SK-N-MC (cell line): Measurements from ENCODE around the gene SEZ6.

Experiments used
- DNase-seq: peaks from one replicate; pipeline ENCODE4 v3.0.0-alpha.2; 2011; ENCODE audit warnings: low read depth, low spot score
- H3K27ac ChIP-seq: fragments of 200-600 bp; sonication (generic); 2 replicates; pipeline ENCODE4 v1.5.1; 2016; ENCODE audit warnings: mixed run types
- H3K36me3 ChIP-seq: fragments of 200-600 bp; sonication (generic); 2 replicates; pipeline ENCODE4 v1.6.1; 2017; ENCODE audit warnings: antibody characterized with exemption, low read length, mixed read lengths; ENCODE audit not compliant: insufficient read depth
- H3K4me3 ChIP-seq: fragments of 200-600 bp; sonication (generic); 2 replicates; pipeline ENCODE4 v1.5.1; 2016
- H3K9ac ChIP-seq: fragments of 200-600 bp; sonication (generic); 2 replicates; pipeline ENCODE4 v1.8.0; 2017; ENCODE audit warnings: mixed run types, mixed read lengths; ENCODE audit not compliant: insufficient read length
- H3K9me3 ChIP-seq: fragments of 200-600 bp; sonication (generic); 2 replicates; pipeline ENCODE4 v1.6.1; 2017; ENCODE audit warnings: low read depth, mild to moderate bottlenecking, antibody characterized with exemption, low read length, moderate library complexity, mixed read lengths
- EZH2 ChIP-seq: fragments of 200-600 bp; sonication (generic); IDR thresholded peaks from one replicate; pipeline ENCODE4 v1.6.1; 2017; ENCODE audit warnings: antibody characterized with exemption
- FOXP2 ChIP-seq: optimal IDR thresholded peaks from 2 replicates; pipeline ENCODE3; 2011; ENCODE audit warnings: mild to moderate bottlenecking, moderate library complexity; ENCODE audit not compliant: insufficient read depth; ENCODE audit errors: extremely low read length, control extremely low read depth
- POLR2AphosphoS5 ChIP-seq: IDR thresholded peaks from 2 replicates; pipeline ENCODE4 v1.6.1; 2012; ENCODE audit warnings: mild to moderate bottlenecking, low read depth, low read length, borderline replicate concordance

The SEZ6 gene

DNA sequence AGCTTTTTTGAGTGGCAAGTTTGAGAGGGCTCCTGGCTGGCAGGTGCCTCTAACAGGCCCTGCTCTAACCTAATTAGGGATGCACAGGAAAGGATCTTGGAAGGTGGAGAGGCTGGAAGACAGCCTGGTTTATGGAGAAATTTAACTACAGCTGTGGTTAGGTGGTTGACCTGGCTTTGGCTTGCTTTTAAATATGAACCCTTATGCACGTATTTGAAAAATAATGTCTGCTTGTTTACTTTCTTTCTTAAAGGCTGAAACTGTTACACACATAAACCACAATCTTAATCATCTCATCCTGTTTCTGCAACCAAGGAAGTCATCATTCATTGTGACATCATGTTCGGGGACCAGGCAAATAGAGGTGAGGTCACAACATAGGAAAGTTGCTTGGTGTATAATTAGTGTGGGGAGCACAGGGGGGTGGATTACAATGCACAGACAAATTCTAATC is 79.9 kb downstream of the SEZ6 start:
- no peak for DNase-seq
- no peak for TF ChIP-seq FOXP2
- no peak overlapping the region for H3K27ac ChIP-seq
- H3K4me3 ChIP-seq: no peak overlapping the region
- H3K9me3 ChIP-seq: no peaks in the 10 kb centered on the region
- no peak overlapping the region for H3K9ac ChIP-seq
- H3K36me3 ChIP-seq: peaks cover 55% of the 10 kb centered on the region

DNA sequence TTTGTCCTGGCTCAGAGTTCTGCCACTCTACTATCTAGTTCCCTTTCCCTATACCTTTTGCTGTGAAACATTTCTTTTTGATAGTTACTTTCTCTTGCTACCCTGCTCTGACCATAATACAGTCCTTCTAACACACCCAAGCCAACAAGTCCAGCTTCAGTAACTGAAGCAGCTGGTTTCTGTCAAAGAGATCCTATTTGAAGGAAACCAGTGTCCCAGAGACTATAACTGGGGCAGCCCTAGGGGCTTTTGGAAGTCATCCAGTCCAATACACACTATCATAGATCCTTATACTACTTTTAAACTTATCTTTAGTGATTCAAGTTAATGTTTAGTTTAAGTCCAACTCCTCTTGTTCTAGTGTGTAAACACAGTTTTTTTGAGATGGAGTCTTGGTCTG is 85.6 kb downstream of the SEZ6 start:
- no peak overlapping the region for H3K27ac ChIP-seq
- H3K9me3 ChIP-seq: no peaks in the 10 kb centered on the region
- H3K9ac ChIP-seq: no peak overlapping the region
- no peak for TF ChIP-seq FOXP2
- no peak for TF ChIP-seq POLR2AphosphoS5
- no peak for TF ChIP-seq EZH2
- H3K4me3 ChIP-seq: no peak overlapping the region
- DNase-seq: no peak
- H3K36me3 ChIP-seq: peaks cover 87% of the 10 kb centered on the region

DNA sequence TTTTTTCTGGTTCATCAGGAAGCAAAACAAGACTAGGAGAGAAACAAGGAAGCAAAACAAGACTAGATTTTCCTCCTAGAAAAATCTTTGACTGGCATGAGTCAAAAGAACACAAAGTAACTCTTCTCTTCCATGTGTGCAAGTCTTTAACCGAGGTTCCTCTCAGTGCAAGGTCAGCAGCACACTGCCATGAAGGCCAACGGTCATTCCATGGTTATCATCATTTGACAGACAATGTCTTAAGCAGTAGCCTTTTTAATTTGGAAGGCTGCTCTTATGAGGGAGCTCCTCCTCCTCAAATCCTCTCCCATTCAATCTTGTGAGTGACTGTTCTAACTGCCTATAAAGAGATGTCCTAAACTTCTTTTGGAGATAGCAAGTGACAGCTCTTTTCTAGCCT is 87.5 kb downstream of the SEZ6 start:
- no peak for TF ChIP-seq FOXP2
- no peak for TF ChIP-seq EZH2
- no peak for TF ChIP-seq POLR2AphosphoS5
- H3K9me3 ChIP-seq: no peaks in the 10 kb centered on the region
- H3K4me3 ChIP-seq: no peak overlapping the region
- H3K9ac ChIP-seq: no peak overlapping the region
- peaks cover 91% of the 10 kb centered on the region for H3K36me3 ChIP-seq
- DNase-seq: no peak
- no peak overlapping the region for H3K27ac ChIP-seq

- no peak for DNase-seq
- no peak overlapping the region for H3K9ac ChIP-seq
- H3K27ac ChIP-seq: no peak overlapping the region
- no peak overlapping the region for H3K4me3 ChIP-seq
- H3K9me3 ChIP-seq: no peaks in the 10 kb centered on the region
- H3K36me3 ChIP-seq: peaks cover 92% of the 10 kb centered on the region
- no peak for TF ChIP-seq FOXP2
- no peak for TF ChIP-seq POLR2AphosphoS5
- TF ChIP-seq EZH2: no peak
These were observed 88.4 kb downstream of the SEZ6 start for GRCh38 chr17:28917465-28917864.

DNA sequence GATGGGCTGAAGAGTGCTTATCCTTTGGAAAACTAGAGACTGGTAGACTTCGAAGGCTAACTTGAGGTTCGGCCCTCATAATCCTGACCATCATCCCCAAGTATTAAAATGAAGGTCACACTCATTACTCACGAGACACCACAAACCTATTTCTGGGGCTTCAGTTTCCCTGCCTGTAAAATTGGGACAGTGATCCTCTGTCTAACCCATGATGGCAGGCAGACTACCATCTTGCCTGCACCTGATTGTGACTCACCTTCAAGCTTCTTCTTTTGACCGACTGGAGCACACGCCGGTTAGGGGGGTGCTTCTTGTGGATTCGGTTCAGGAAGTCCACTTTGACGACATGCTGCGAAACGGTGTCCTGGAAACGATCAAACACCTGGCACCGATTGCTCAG is 88.8 kb downstream of the SEZ6 start:
- Histone ChIP-seq H3K4me3 (no peak overlapping the region), H3K36me3 (peaks cover 93% of the 10 kb centered on the region), H3K27ac (no peak overlapping the region), H3K9ac (no peak overlapping the region), H3K9me3 (no peaks in the 10 kb centered on the region)
- DNase-seq: no peak
- no peak for TF ChIP-seq EZH2
- TF ChIP-seq FOXP2: no peak
- TF ChIP-seq POLR2AphosphoS5: no peak

DNA sequence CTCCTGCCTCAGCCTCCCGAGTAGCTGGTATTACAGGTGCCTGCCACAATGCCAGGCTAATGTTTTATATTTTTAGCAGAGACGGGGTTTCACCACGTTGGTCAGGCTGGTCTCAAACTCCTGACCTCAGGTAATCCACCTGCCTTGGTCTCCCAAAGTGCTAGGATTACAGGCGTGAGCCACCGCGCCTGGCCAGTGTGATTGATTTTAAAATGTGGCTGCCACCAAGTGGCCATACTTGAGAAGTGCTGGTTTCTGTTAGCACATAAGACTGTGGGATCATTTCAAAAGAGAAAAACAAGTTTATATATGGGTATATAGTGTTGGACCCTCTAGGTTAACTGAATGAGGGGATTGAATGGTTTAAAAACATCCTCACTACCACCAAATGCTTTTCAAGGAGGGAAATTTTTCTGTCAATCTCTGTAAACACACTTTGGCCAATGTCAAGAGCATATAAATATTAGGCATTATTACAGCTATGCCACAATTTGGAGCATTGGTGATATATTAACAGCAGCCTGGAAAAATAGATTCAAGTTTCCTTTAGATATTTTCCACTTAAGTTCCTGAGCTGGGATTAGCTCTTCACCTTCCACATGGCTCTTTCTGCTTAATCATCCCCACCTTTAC is 89.4 kb downstream of the SEZ6 start:
- no peak overlapping the region for H3K27ac ChIP-seq
- DNase-seq: no peak
- peaks cover 93% of the 10 kb centered on the region for H3K36me3 ChIP-seq
- TF ChIP-seq EZH2 (no peak), POLR2AphosphoS5 (no peak), FOXP2 (no peak)
- no peak overlapping the region for H3K4me3 ChIP-seq
- no peaks in the 10 kb centered on the region for H3K9me3 ChIP-seq
- no peak overlapping the region for H3K9ac ChIP-seq

- H3K9ac ChIP-seq: no peak overlapping the region
- H3K27ac ChIP-seq: no peak overlapping the region
- H3K9me3 ChIP-seq: no peaks in the 10 kb centered on the region
- DNase-seq: no peak
- TF ChIP-seq EZH2: no peak
- no peak for TF ChIP-seq POLR2AphosphoS5
- no peak overlapping the region for H3K4me3 ChIP-seq
- peaks cover 96% of the 10 kb centered on the region for H3K36me3 ChIP-seq
These were observed 92.9 kb downstream of the SEZ6 start for GRCh38 chr17:28912938-28913333.

DNA sequence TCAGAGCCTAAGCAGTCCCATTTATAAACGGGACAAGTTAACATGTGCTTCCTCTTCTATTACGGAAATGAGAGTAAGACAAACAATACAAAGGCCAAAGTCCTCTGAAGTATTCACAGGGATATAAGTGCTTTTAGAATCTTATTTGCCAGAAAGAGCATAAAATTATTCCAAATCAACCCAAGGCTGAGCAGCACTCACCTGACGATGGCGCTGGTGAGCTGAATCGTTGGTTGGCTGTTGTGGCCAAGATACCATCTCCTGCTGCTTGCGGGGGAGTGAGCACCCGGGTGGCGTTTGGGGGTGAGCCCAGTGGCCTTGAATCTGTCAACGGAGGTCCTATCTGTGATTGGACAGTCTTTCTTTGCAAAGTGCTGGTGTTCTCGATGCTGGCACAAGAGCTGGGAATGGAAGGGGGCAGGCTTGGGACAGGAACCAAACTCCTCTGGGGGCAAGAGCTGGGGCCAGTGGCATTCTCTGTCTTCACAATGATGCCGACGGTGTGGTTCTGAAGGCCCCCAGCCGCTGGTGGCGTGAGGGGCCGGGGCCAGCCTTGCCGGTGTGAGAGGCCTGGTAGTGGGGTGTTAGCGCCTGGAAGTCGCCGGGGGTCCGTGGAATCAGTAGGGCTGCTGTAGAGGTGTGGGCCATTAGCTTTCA is 93.4 kb downstream of the SEZ6 start:
- Histone ChIP-seq H3K27ac (no peak overlapping the region), H3K9ac (no peak overlapping the region), H3K9me3 (no peaks in the 10 kb centered on the region), H3K4me3 (no peak overlapping the region), H3K36me3 (peaks cover 96% of the 10 kb centered on the region)
- DNase-seq: no peak
- TF ChIP-seq POLR2AphosphoS5: no peak
- TF ChIP-seq FOXP2: no peak
- TF ChIP-seq EZH2: no peak

- no peak overlapping the region for H3K9ac ChIP-seq
- H3K27ac ChIP-seq: no peak overlapping the region
- no peak overlapping the region for H3K4me3 ChIP-seq
- TF ChIP-seq FOXP2 (no peak), EZH2 (no peak), POLR2AphosphoS5 (no peak)
- no peaks in the 10 kb centered on the region for H3K9me3 ChIP-seq
- no peak for DNase-seq
- peaks cover 94% of the 10 kb centered on the region for H3K36me3 ChIP-seq
These were observed 94.3 kb downstream of the SEZ6 start for GRCh38 chr17:28911411-28912045.
